Measurements from ENCODE around the gene CES2. TPM values are rescaled to one million over a fixed set of nuclear protein-coding genes. Genes with fewer than 3 reads are reported as not detected.

CES2 gene
- total RNA-seq, 1 experiment from 2014 or later = 45.5 TPM

GRCh38 chr16:66946541-66946940 is 11.2 kb downstream of the CES2 start:
- Mint-ChIP-seq H3K27ac (ENCODE audit: unreplicated experiment) (no peak overlapping the region), H3K4me3 (ENCODE audit: unreplicated experiment) (no peak overlapping the region), H3K4me1 (ENCODE audit: low read depth, unreplicated experiment) (no peaks in the 10 kb centered on the region), H3K9me3 (ENCODE audit: unreplicated experiment) (peaks cover 4% of the 10 kb centered on the region), H3K36me3 (ENCODE audit: insufficient read depth, unreplicated experiment) (peaks cover 20% of the 10 kb centered on the region), H3K27me3 (ENCODE audit: insufficient read depth, unreplicated experiment) (no peaks in the 10 kb centered on the region)
- TF ChIP-seq CTCF (IDR thresholded peaks at IDR 0.05; ENCODE audit: insufficient read depth in 1 of 2, low read depth in 1 of 2, low read length in 1 of 2, severe bottlenecking in 1 of 2, unreplicated experiment in 1 of 2) = no peak
- Histone ChIP-seq H3K36me3 (ENCODE audit: control insufficient read depth, insufficient read depth, low read length) (peaks cover 1% of the 10 kb centered on the region; the same call in 1 of the 2 replicates), H3K4me1 (no peaks in the 10 kb centered on the region), H3K9me3 (no peaks in the 10 kb centered on the region), H3K4me3 (ENCODE audit: low read depth, low read length) (no peak overlapping the region), H3K27me3 (replicated peaks; ENCODE audit: control insufficient read depth, insufficient read depth, low read length) (no peaks in the 10 kb centered on the region)
- ChIA-PET POLR2A (no interaction called here), CTCF (interaction anchor here (0.6 kb wide), 1 partner anchor 139 kb away, joined by 6 read pairs; no protein-coding TSS in a partner anchor)
- intact Hi-C loops (cut with micrococcal nuclease; ENCODE audit: unreplicated experiment) = loop anchor here (2.0 kb wide), 3 partner anchors 68 to 238 kb away; partner anchors contain the start of genes FBXL8 and TRADD
- DNase-seq = no peak
- no TSS peak for BruUV-seq (replicated peaks)

GRCh38 chr16:66946974-66947301 is 11.6 kb downstream of the CES2 start:
- Histone ChIP-seq H3K4me3 (ENCODE audit: low read depth, low read length) (no peak overlapping the region), H3K27me3 (replicated peaks; ENCODE audit: control insufficient read depth, insufficient read depth, low read length) (no peaks in the 10 kb centered on the region), H3K9me3 (no peaks in the 10 kb centered on the region), H3K36me3 (ENCODE audit: control insufficient read depth, insufficient read depth, low read length) (no peaks in the 10 kb centered on the region; the same call in 1 of the 2 replicates), H3K4me1 (no peaks in the 10 kb centered on the region)
- Mint-ChIP-seq H3K36me3 (ENCODE audit: insufficient read depth, unreplicated experiment) (peaks cover 17% of the 10 kb centered on the region), H3K4me3 (ENCODE audit: unreplicated experiment) (no peak overlapping the region), H3K9me3 (ENCODE audit: unreplicated experiment) (peaks cover 7% of the 10 kb centered on the region), H3K4me1 (ENCODE audit: low read depth, unreplicated experiment) (no peaks in the 10 kb centered on the region), H3K27me3 (ENCODE audit: insufficient read depth, unreplicated experiment) (no peaks in the 10 kb centered on the region), H3K27ac (ENCODE audit: unreplicated experiment) (no peak overlapping the region)
- no peak for TF ChIP-seq CTCF (IDR thresholded peaks at IDR 0.05; ENCODE audit: insufficient read depth in 1 of 2, low read depth in 1 of 2, low read length in 1 of 2, severe bottlenecking in 1 of 2, unreplicated experiment in 1 of 2)
- intact Hi-C loops (cut with micrococcal nuclease; ENCODE audit: unreplicated experiment) = loop anchor here (1.0 to 2.0 kb wide), 4 partner anchors 52 to 238 kb away; partner anchors contain the start of genes FBXL8 and TRADD
- CTCF ChIA-PET = interaction anchor here (0.6 kb wide), 1 partner anchor 139 kb away, joined by 6 read pairs; no protein-coding TSS in a partner anchor
- POLR2A ChIA-PET = no interaction called here
- BruUV-seq (replicated peaks) = no TSS peak
- DNase-seq = no peak

GRCh38 chr16:66947302-66948065 is 12.2 kb downstream of the CES2 start:
- peak; percentile 81 to 87 for DNase-seq
- Mint-ChIP-seq H3K9me3 (ENCODE audit: unreplicated experiment) (peaks cover 7% of the 10 kb centered on the region), H3K27ac (ENCODE audit: unreplicated experiment) (peak overlapping the region; percentile 48), H3K27me3 (ENCODE audit: insufficient read depth, unreplicated experiment) (no peaks in the 10 kb centered on the region), H3K4me3 (ENCODE audit: unreplicated experiment) (peak overlapping the region; percentile 40), H3K36me3 (ENCODE audit: insufficient read depth, unreplicated experiment) (peaks cover 11% of the 10 kb centered on the region), H3K4me1 (ENCODE audit: low read depth, unreplicated experiment) (no peaks in the 10 kb centered on the region)
- ChIA-PET CTCF (interaction anchor here (0.5 to 0.7 kb wide), 3 partner anchors 47 to 581 kb away, joined by 3 to 4 read pairs (median 3); partner anchors contain the start of gene RIPOR1), POLR2A (no interaction called here)
- Histone ChIP-seq H3K36me3 (ENCODE audit: control insufficient read depth, insufficient read depth, low read length) (no peaks in the 10 kb centered on the region; the same call in 1 of the 2 replicates), H3K27me3 (replicated peaks; ENCODE audit: control insufficient read depth, insufficient read depth, low read length) (no peaks in the 10 kb centered on the region), H3K9me3 (no peaks in the 10 kb centered on the region), H3K4me3 (ENCODE audit: low read depth, low read length) (no peak overlapping the region), H3K4me1 (no peaks in the 10 kb centered on the region)
- intact Hi-C loops (cut with micrococcal nuclease; ENCODE audit: unreplicated experiment) = loop anchor here (1.0 to 2.0 kb wide), 4 partner anchors 52 to 237 kb away; partner anchors contain the start of genes FBXL8 and TRADD
- TF ChIP-seq CTCF (IDR thresholded peaks at IDR 0.05; ENCODE audit: insufficient read depth in 1 of 2, low read depth in 1 of 2, low read length in 1 of 2, severe bottlenecking in 1 of 2, unreplicated experiment in 1 of 2) = peak; percentile 82 to 87
- BruUV-seq (replicated peaks) = no TSS peak

Measured in Caco-2 (cell line).